ENCODE results near the gene GNAI3.

GNAI3 gene

GRCh38 chr1:109609881-109610280, 61.5 kb downstream of the GNAI3 start:
- Histone ChIP-seq H3K4me2 (ENCODE audit: low read length, poor library complexity, severe bottlenecking) (no peak overlapping the region), H2AFZ (ENCODE audit: low read depth, low read length) (no peak overlapping the region), H4K91ac (ENCODE audit: low read length) (no peak overlapping the region), H2BK15ac (ENCODE audit: low read depth, poor library complexity, severe bottlenecking) (no peak overlapping the region), H3K18ac (ENCODE audit: low read depth in 1 of 2, low read length in 2 of 2) (no peak overlapping the region), H2BK120ac (ENCODE audit: low read depth, low read length) (no peak overlapping the region), H2BK5ac (ENCODE audit: low read depth, low read length, poor library complexity, severe bottlenecking) (no peak overlapping the region), H3K9me3 (ENCODE audit: control insufficient read depth, low read length) (no peaks in the 10 kb centered on the region), H3K36me3 (ENCODE audit: control insufficient read depth in 1 of 2, insufficient read depth in 2 of 2, low read depth in 1 of 2, low read length in 2 of 2) (peaks cover 5 to 16% of the 10 kb centered on the region in 2 experiments), H3K4me1 (ENCODE audit: control insufficient read depth, insufficient read depth, low read depth, low read length) (peaks cover 10% of the 10 kb centered on the region), H3K79me1 (replicated peaks; ENCODE audit: low read length, poor library complexity, severe bottlenecking) (peaks cover 13% of the 10 kb centered on the region), H2BK12ac (ENCODE audit: low read length in 2 of 2) (no peak overlapping the region), H3K14ac (ENCODE audit: low read length in 2 of 2) (no peak overlapping the region), H2AK5ac (ENCODE audit: low read length, severe bottlenecking) (no peak overlapping the region), H4K8ac (ENCODE audit: low read length) (no peak overlapping the region), H3K4ac (ENCODE audit: low read depth in 1 of 2, low read length in 2 of 2) (no peak overlapping the region), H3K27me3 (ENCODE audit: control insufficient read depth in 1 of 2, insufficient read depth in 1 of 2, low read length in 2 of 2) (no peaks in the 10 kb centered on the region), H3K23ac (ENCODE audit: low read length in 2 of 2) (no peak overlapping the region), H3K9ac (ENCODE audit: low read length) (no peak overlapping the region), H3K27ac (ENCODE audit: low read length, poor library complexity, severe bottlenecking) (no peak overlapping the region), H3K4me3 (ENCODE audit: insufficient read depth in 1 of 2, low read depth in 1 of 2, low read length in 2 of 2) (no peak overlapping the region)
- no peak for DNase-seq
- over 99% methylated on average over 3 of the region's 3 CpGs for WGBS

GRCh38 chr1:109610609-109611307, 62.3 kb downstream of the GNAI3 start:
- Histone ChIP-seq H2BK120ac (ENCODE audit: low read depth, low read length) (no peak overlapping the region), H2BK15ac (ENCODE audit: low read depth, poor library complexity, severe bottlenecking) (no peak overlapping the region), H3K27ac (ENCODE audit: low read length, poor library complexity, severe bottlenecking) (peak overlapping the region; percentile 28), H2BK5ac (ENCODE audit: low read depth, low read length, poor library complexity, severe bottlenecking) (no peak overlapping the region), H3K14ac (ENCODE audit: low read length in 2 of 2) (no peak overlapping the region), H2AFZ (ENCODE audit: low read depth, low read length) (no peak overlapping the region), H3K18ac (ENCODE audit: low read depth in 1 of 2, low read length in 2 of 2) (no peak overlapping the region), H3K9me3 (ENCODE audit: control insufficient read depth, low read length) (no peaks in the 10 kb centered on the region), H3K9ac (ENCODE audit: low read length) (no peak overlapping the region), H3K4ac (ENCODE audit: low read depth in 1 of 2, low read length in 2 of 2) (no peak overlapping the region), H4K8ac (ENCODE audit: low read length) (no peak overlapping the region), H2AK5ac (ENCODE audit: low read length, severe bottlenecking) (peak overlapping the region; percentile 24), H3K79me1 (replicated peaks; ENCODE audit: low read length, poor library complexity, severe bottlenecking) (peaks cover 8% of the 10 kb centered on the region), H3K23ac (ENCODE audit: low read length in 2 of 2) (no peak overlapping the region), H3K4me3 (ENCODE audit: insufficient read depth in 1 of 2, low read depth in 1 of 2, low read length in 2 of 2) (no peak overlapping the region), H3K4me1 (ENCODE audit: control insufficient read depth, insufficient read depth, low read depth, low read length) (peaks cover 10% of the 10 kb centered on the region), H3K27me3 (ENCODE audit: control insufficient read depth in 1 of 2, insufficient read depth in 1 of 2, low read length in 2 of 2) (no peaks in the 10 kb centered on the region), H3K36me3 (ENCODE audit: control insufficient read depth in 1 of 2, insufficient read depth in 2 of 2, low read depth in 1 of 2, low read length in 2 of 2) (peaks cover 4 to 7% of the 10 kb centered on the region in 2 experiments), H3K4me2 (ENCODE audit: low read length, poor library complexity, severe bottlenecking) (no peak overlapping the region), H2BK12ac (ENCODE audit: low read length in 2 of 2) (no peak overlapping the region), H4K91ac (ENCODE audit: low read length) (no peak overlapping the region)
- DNase-seq: peak; percentile 52
- WGBS: 55% methylated on average over 3 of the region's 3 CpGs

GRCh38 chr1:109611308-109611990, 63.0 kb downstream of the GNAI3 start:
- Histone ChIP-seq H3K9me3 (ENCODE audit: control insufficient read depth, low read length) (no peaks in the 10 kb centered on the region), H2BK120ac (ENCODE audit: low read depth, low read length) (no peak overlapping the region), H3K4me1 (ENCODE audit: control insufficient read depth, insufficient read depth, low read depth, low read length) (peaks cover 10% of the 10 kb centered on the region), H3K79me1 (replicated peaks; ENCODE audit: low read length, poor library complexity, severe bottlenecking) (peaks cover 4% of the 10 kb centered on the region), H3K18ac (ENCODE audit: low read depth in 1 of 2, low read length in 2 of 2) (no peak overlapping the region), H3K27me3 (ENCODE audit: control insufficient read depth in 1 of 2, insufficient read depth in 1 of 2, low read length in 2 of 2) (no peaks in the 10 kb centered on the region), H3K27ac (ENCODE audit: low read length, poor library complexity, severe bottlenecking) (peak overlapping the region; percentile 20), H3K4ac (ENCODE audit: low read depth in 1 of 2, low read length in 2 of 2) (no peak overlapping the region), H2BK15ac (ENCODE audit: low read depth, poor library complexity, severe bottlenecking) (no peak overlapping the region), H4K8ac (ENCODE audit: low read length) (no peak overlapping the region), H3K4me2 (ENCODE audit: low read length, poor library complexity, severe bottlenecking) (no peak overlapping the region), H2BK12ac (ENCODE audit: low read length in 2 of 2) (no peak overlapping the region), H3K9ac (ENCODE audit: low read length) (no peak overlapping the region), H3K23ac (ENCODE audit: low read length in 2 of 2) (no peak overlapping the region), H2BK5ac (ENCODE audit: low read depth, low read length, poor library complexity, severe bottlenecking) (no peak overlapping the region), H2AFZ (ENCODE audit: low read depth, low read length) (no peak overlapping the region), H2AK5ac (ENCODE audit: low read length, severe bottlenecking) (peak overlapping the region; percentile 1), H3K14ac (ENCODE audit: low read length in 2 of 2) (no peak overlapping the region), H3K4me3 (ENCODE audit: insufficient read depth in 1 of 2, low read depth in 1 of 2, low read length in 2 of 2) (no peak overlapping the region), H4K91ac (ENCODE audit: low read length) (no peak overlapping the region), H3K36me3 (ENCODE audit: control insufficient read depth in 1 of 2, insufficient read depth in 2 of 2, low read depth in 1 of 2, low read length in 2 of 2) (peaks cover 0 to under 1% of the 10 kb centered on the region in 2 experiments)
- 97% methylated on average over 12 of the region's 13 CpGs for whole genome bisulfite sequencing
- no peak for DNase-seq

GRCh38 chr1:109613361-109614147, 65.1 kb downstream of the GNAI3 start:
- no peak overlapping the region for H3K14ac ChIP-seq (ENCODE audit: low read length in 2 of 2)
- H3K4me2 ChIP-seq (ENCODE audit: low read length, poor library complexity, severe bottlenecking): no peak overlapping the region
- H3K9me3 ChIP-seq (ENCODE audit: control insufficient read depth, low read length): no peaks in the 10 kb centered on the region
- H2AFZ ChIP-seq (ENCODE audit: low read depth, low read length): no peak overlapping the region
- H2BK12ac ChIP-seq (ENCODE audit: low read length in 2 of 2): no peak overlapping the region
- peak overlapping the region; percentile 33 for H3K27ac ChIP-seq (ENCODE audit: low read length, poor library complexity, severe bottlenecking)
- peaks cover 17% of the 10 kb centered on the region for H3K4me1 ChIP-seq (ENCODE audit: control insufficient read depth, insufficient read depth, low read depth, low read length)
- H3K9ac ChIP-seq (ENCODE audit: low read length): no peak overlapping the region
- H2BK120ac ChIP-seq (ENCODE audit: low read depth, low read length): no peak overlapping the region
- no peaks in the 10 kb centered on the region for H3K36me3 ChIP-seq (ENCODE audit: control insufficient read depth in 1 of 2, insufficient read depth in 2 of 2, low read depth in 1 of 2, low read length in 2 of 2)
- no peaks in the 10 kb centered on the region for H3K27me3 ChIP-seq (ENCODE audit: control insufficient read depth in 1 of 2, insufficient read depth in 1 of 2, low read length in 2 of 2)
- no peak overlapping the region for H3K23ac ChIP-seq (ENCODE audit: low read length in 2 of 2)
- no peak overlapping the region for H2BK5ac ChIP-seq (ENCODE audit: low read depth, low read length, poor library complexity, severe bottlenecking)
- H3K79me1 ChIP-seq (replicated peaks; ENCODE audit: low read length, poor library complexity, severe bottlenecking): peaks cover 4% of the 10 kb centered on the region
- no peak overlapping the region for H3K18ac ChIP-seq (ENCODE audit: low read depth in 1 of 2, low read length in 2 of 2)
- no peak for DNase-seq
- H2AK5ac ChIP-seq (ENCODE audit: low read length, severe bottlenecking): peak overlapping the region; percentile 39
- H4K8ac ChIP-seq (ENCODE audit: low read length): no peak overlapping the region
- H2BK15ac ChIP-seq (ENCODE audit: low read depth, poor library complexity, severe bottlenecking): no peak overlapping the region
- WGBS: 89% methylated on average over 4 of the region's 7 CpGs
- H4K91ac ChIP-seq (ENCODE audit: low read length): no peak overlapping the region
- H3K4me3 ChIP-seq (ENCODE audit: insufficient read depth in 1 of 2, low read depth in 1 of 2, low read length in 2 of 2): no peak overlapping the region
- H3K4ac ChIP-seq (ENCODE audit: low read depth in 1 of 2, low read length in 2 of 2): no peak overlapping the region
